Stimulated activated CD8-positive, alpha-beta memory T cell treated with anti-CD3 and anti-CD28 coated beads, Interleukin-4, amount 100 ng/mL, for 1 hour (primary cell): ENCODE results near the gene GATA2.

Source experiments
- DNase-seq, 2 donors: peaks; one replicate each; pipeline ENCODE4 v3.0.0-alpha.2; 2020; ENCODE audit warnings: low read depth in 2 of 2, low spot score in 1 of 2

Gene GATA2

GRCh38 chr3:128475355-128475754, 17.6 kb downstream of the GATA2 start:
- DNase-seq = no peak

GRCh38 chr3:128473737-128474136, 19.3 kb downstream of the GATA2 start:
- DNase-seq = no peak

DNA sequence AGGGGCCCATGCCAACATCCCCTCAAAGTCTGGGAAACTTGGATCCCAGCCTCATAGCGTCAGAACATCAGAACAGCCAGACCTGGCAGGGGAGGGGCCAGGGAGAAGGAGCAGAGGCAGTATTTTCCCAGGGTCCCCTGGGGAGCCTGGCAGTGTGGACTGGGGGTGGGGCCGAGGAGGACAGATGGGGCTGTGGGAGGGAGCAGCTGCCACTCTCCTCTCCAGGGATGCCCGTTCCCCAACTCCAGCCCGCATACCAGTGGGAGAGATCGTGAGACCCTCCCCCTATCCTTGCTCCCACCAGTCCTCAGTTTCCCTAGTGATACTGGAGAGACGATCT, 19.9 kb downstream of the GATA2 start:
- no peak for DNase-seq

GRCh38 chr3:128472449-128473179, 20.4 kb downstream of the GATA2 start:
- DNase-seq = no peak

DNA sequence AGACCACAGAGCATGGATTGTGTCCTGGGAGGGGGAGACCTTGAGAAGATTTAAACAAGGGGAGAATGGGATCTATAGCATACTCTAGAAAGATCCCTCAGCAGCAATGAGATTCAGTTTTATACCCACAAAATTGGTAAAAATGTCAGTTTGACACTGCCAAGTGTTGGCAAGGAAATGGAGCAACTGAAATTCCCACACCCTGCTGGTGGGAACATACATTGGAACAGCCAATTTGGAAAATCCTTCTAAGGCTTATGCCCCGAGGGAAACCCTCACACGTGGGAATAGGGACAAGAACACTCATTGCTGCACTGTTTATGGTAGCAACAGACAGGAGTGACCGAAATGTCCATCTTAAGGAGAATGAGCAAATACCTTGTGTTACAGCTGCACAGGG, 21.3 kb downstream of the GATA2 start:
- DNase-seq = no peak

DNA sequence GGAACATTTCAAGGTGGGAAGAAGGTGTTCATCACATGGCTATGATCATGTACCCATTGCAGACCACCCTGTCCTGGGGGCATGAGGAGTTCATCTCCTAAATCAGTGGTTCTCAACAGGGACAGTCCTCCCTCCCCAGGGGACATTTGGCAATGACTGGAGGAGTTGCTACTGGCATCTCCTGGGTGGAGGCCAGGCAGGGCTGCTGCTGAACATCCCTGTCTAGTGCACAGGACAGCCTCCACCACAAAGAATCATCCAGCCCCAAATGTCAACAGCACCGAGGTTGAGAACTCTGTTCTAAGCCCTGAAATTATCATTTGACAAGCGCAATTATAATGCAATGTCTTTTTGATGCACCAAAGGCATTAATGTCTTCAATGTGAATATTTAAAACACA, 21.9 kb downstream of the GATA2 start:
- no peak for DNase-seq

GRCh38 chr3:128470134-128470899, 22.7 kb downstream of the GATA2 start:
- DNase-seq = no peak

- no peak for DNase-seq
These were observed 23.4 kb downstream of the GATA2 start for GRCh38 chr3:128469556-128469955.

DNA sequence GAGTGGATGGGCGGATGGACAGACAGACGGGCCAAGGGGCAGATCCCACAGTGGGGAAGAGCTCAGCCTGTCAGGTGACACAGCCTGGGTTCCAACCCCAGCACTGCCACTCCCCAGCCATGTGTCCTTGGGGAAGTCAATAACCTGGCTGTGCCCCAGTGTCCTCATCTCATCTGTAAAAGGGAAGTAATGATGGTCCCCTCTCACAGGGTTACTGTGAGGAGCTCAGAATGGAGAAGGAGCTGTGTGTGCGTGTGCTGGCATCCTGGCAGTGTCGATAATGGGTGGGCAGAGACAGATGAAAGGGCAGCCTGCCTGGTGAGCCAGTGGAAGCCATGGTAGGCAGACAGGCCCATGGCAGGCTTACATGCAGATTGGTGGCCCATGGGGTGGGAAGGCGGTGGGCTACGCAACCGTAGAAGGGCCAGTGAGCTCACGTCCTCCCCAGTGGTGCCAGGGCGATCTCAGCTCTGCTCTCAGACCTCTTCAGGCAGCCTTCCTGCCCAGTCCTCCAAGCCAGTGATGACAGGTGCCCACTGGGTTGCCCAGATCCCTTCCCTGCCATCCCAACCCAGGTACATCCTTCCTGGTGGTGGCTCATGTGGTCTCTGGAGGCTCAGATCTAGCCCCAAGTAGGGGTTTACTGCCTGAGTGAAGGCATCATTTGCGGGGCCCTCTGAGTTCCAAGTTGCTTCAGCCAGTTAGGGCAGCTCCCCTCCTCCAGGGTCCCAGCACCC, 24.0 kb downstream of the GATA2 start:
- DNase-seq = no peak

DNA sequence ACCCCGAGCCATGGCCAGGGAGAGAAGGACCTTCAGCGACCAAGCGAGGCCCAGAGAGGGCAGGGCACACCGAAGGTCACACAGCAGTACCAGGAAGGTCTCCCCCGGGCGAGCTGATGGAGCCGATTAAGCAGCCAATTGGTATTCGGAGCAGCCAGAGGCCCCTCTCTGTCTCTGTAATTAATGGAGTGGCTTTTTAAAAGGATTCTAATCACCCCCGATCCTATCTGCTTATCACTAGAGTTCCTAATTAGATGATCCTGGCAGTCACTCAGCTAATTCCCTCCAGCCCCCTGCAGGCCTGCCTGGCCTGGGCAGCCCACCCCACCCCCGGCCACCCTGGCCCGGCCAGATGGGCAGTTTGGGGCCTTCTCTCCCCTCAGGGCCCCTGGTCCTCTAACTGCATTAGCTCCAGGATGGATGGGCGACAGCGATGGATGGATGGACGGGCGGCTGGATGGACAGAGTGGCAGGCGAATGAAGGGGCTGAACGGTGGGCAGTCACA, 24.7 kb downstream of the GATA2 start:
- DNase-seq = no peak

DNA sequence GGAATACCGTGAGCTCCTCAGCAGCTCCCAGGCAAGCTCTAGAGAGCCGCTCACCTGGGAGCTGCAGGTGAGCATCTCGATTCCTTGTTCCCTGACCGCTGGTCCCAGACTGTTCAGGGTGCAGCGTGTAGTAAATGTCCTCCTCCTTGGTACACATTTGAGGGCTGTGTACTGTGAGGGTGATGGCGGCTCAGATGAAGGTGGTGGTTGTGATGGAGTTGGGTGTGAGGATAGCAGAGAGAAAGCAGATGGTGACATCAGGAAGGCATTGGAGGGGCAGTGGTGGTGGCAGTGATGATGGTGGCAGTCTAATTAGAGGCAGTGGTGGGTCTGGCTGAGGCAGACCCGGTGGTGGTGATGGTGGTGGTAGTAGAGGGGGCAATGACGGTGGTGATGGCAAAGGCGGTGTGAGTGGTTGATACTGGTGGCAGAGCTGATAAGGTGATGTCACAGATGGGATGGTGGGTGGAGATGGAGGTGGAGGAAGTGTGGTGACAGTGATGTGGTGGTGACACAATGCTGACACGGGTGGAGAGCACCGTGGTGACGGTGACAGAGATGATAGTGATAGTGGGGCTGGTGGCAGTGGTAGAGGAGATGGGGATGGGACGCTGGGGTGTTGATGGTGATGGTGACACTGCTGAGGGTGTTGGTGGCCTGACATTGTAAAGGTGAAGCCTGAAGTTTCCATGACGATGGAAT, 26.0 kb downstream of the GATA2 start, which contains the start of gene DNAJB8:
Gene DNAJB8, minus strand, starts transcription at position 51 of the 702 bp plus-strand sequence. CDS start 3,645 bp downstream, outside the sequence.
- no peak for DNase-seq

- DNase-seq = no peak
These were observed 28.3 kb downstream of the GATA2 start for GRCh38 chr3:128464702-128465101.

DNA sequence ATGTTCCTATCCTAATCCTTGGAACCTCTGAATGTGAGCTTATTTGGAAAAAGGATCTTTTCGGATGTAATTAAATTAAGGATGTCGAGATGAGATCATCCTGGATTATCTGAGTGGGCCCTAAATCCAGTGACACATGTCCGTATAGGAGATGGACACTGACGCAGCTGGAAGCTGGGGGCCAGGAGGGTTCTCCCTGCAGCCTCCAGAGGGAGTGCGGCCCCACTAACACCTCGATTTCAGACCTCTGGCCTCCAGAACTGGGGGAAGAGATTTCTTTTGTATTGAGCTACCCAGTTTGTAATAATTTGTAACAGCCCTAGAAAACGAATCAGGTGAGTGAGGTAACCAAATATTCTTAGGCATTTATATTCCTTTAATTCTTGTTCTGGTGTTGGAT, 28.8 kb downstream of the GATA2 start:
- no peak for DNase-seq

DNA sequence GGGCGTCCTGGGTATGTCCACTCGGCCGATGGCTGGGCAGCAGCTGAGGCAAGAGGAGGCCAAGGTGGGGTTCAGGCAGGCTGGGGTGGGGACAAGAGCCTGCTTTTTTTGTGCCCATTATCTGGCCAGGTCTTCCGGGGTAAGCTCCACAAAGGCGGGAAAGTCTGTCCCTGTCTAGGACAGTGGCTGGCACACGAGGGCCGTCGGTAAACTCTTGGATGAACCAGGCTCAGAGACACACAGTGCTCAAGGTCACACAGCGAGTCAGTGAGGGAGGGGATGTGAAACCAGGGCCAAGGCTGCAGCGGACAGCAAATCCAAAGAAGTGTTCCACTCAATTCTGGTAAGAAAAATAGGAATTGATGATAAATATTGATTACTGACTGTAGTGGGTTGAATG, 29.2 kb downstream of the GATA2 start:
- no peak for DNase-seq

- DNase-seq = no peak
These were observed 29.6 kb downstream of the GATA2 start for GRCh38 chr3:128463354-128463753.

DNA sequence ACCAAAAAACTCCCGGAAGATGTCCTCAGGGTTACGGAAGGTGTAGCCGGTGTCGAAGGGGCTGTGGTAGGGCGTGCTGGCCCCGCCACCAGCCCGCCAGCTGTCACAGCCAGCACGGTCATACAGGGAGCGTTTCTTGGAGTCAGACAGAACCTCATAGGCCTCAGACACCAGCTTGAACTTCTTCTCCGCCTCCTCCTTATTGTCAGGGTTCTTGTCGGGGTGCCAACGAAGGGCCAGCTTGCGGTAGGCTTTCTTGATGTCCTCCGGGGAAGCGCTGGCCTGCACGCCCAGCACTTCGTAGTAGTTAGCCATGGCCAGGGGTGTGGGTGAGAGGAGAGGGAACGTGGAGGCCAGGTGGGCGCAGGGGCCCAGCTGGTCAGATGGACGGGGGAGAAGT, 30.1 kb downstream of the GATA2 start:
- no peak for DNase-seq

- no peak for DNase-seq
These were observed 30.6 kb downstream of the GATA2 start for GRCh38 chr3:128462341-128462910.

DNA sequence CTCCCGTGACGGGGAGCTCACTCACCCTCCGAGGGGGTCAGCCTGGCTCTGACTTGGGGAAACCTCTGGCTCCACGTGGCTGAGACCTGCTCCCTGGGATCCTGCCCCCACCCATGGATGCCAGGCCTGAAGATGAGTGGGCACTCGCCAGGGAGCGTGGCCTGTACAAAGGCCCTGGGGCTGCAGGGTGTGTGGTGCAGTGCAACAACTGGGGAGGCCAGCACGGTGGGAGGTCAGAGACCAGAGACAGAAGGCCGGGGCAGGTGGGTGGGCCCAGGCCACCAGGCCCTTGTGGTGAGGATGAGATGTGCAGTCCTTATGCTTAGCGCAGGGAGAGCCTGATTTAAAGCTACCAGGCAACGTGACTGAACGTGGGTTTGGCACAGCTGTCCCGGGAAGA, 31.3 kb downstream of the GATA2 start:
- no peak for DNase-seq

DNA sequence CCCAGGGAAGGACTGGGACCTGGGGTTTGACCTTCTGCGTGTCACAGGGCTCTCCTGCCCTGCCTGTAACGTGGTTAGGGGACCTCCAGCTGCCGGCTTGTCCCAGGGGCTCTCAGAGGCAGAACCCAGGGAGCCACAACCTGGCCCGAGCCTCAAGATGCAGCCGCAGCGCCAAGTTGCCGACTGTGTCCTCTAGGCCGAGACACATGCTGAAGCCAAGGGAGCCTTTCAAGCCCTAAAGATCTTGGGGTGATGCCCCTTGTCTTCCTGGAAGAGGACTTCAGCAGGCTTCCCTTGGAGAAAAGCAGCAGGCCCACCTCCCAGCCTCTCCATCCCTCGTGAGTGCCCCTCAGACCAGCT, 33.6 kb downstream of the GATA2 start:
- DNase-seq = no peak

DNA sequence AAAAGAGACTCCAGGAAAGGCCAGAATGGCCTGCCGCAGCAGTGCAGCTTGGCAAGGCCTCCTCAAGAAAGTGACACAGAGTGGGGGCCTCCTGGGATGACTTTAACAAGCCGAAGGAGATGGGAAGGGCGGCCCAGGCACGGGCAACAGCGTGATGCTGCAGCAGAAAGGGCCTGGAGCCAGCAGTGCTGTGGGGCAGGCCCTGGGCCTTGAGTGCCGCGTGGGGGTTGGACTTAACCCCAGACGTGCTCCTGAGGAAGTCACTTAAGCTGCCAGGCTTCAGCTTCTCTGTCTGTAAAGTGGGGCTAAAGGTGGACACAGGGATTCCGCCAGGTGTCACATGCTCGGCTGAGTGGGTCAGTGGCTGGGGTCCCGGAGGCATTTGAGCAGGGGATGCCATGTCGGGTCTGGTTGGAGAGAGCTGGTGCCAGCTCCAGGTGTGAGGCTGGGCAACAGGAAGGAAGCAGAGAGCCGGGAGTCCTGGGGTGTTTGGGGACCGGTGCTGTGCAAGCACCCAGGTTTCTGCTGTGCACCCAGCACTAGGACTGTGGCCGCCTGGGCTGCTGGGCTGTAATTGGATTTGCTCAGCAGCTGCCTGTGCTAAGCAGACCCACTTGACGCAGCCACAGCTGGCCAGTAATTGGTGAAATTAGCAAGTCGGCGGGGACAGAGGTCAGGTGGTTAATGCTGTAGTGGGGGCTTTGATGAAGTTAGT, 34.1 kb downstream of the GATA2 start:
- DNase-seq = no peak
